GM12891 (cell line): ENCODE results near the gene PHRF1.

ENCODE experiments used
- POLR2A ChIP-seq: IDR thresholded peaks from 2 replicates; pipeline ENCODE4 v1.6.1; 2011; ENCODE audit warnings: low read depth, low read length, control low read depth
- POLR2AphosphoS5 ChIP-seq: IDR thresholded peaks from 2 replicates; pipeline ENCODE4 v1.6.1; 2011; ENCODE audit warnings: low read depth, low read length, control low read depth
- SPI1 ChIP-seq: IDR thresholded peaks from 2 replicates; pipeline ENCODE4 v1.6.1; 2011; ENCODE audit warnings: low read depth, low read length, control low read depth
- TAF1 ChIP-seq: IDR thresholded peaks from 2 replicates; pipeline ENCODE4 v1.6.1; 2011; ENCODE audit warnings: low read depth, low read length, control low read depth

GRCh38 chr11:529728-530411 lies 46.4 kb upstream of the PHRF1 start:
- TF ChIP-seq POLR2AphosphoS5 = no peak
- TF ChIP-seq POLR2A = no peak
- TF ChIP-seq TAF1 = no peak
- TF ChIP-seq SPI1 = no peak
